ENCODE measurements around the gene ADGRE2. TPM values are rescaled to one million over a fixed set of nuclear protein-coding genes. Genes with fewer than 3 reads are reported as not detected.
A peak's percentile ranks its signal among the peaks of the same experiment; 100 is the strongest.
"Not testable (repeated sequence)": the region's sequence is repeated elsewhere in the genome, so short reads cannot be mapped to it uniquely, and the experiment has no call there.

ADGRE2 gene
- total RNA-seq, 1 donor from 2014 or later, result 0.21 TPM

DNA sequence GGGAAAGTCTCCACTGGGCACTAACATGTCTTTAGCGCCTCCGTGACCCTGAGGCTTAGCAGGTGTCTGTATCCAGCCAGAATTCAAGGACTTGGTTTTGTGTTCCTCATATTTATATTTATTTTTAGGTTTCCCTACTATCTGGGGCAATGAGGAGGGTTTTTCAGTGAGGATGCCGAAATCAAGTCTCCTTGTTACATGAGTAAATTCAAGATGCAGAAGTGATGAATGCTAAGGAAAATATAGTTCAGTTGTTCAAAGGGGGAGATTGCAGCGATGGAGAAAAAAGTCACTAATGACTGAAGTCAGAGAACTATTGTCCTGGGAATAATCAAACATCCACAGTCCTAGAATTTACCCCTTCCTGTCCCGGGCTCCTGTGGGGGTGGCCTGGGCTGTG lies 791 bp upstream of the ADGRE2 start:
- no peak overlapping the region for H3K4me3 ChIP-seq
- H3K9me3 ChIP-seq, result no peaks in the 10 kb centered on the region
- intact Hi-C loops (cut with DNase I), result no loop called here
- no peaks in the 10 kb centered on the region for H3K27me3 ChIP-seq
- H3K27ac ChIP-seq, result no peak overlapping the region
- no peak for TF ChIP-seq CTCF (IDR thresholded peaks at IDR 0.05)
- peak in 1 of 2 donors; percentile 46 for DNase-seq (ENCODE audit: low spot score in 2 of 2)
- H3K4me1 ChIP-seq, result no peaks in the 10 kb centered on the region
- H3K36me3 ChIP-seq, result no peaks in the 10 kb centered on the region

- H3K36me3 ChIP-seq; H3K9me3 ChIP-seq; H3K4me3 ChIP-seq; H3K27me3 ChIP-seq; intact Hi-C loops (cut with DNase I); H3K27ac ChIP-seq; DNase-seq (ENCODE audit: low spot score in 2 of 2); H3K4me1 ChIP-seq: not testable (repeated sequence)
These were observed 715 bp downstream of the ADGRE2 start for GRCh38 chr19:14777645-14778044.

GRCh38 chr19:14775869-14776586 lies 2.3 kb downstream of the ADGRE2 start:
- Histone ChIP-seq H3K4me3 (peak overlapping the region in 1 of 2 donors; percentile 18), H3K4me1 (no peaks in the 10 kb centered on the region), H3K27me3 (no peaks in the 10 kb centered on the region), H3K27ac (no peak overlapping the region), H3K9me3 (no peaks in the 10 kb centered on the region), H3K36me3 (no peaks in the 10 kb centered on the region)
- no peak for DNase-seq (ENCODE audit: low spot score in 2 of 2)
- intact Hi-C loops (cut with DNase I), result no loop called here
- no peak for TF ChIP-seq CTCF (IDR thresholded peaks at IDR 0.05)

DNA sequence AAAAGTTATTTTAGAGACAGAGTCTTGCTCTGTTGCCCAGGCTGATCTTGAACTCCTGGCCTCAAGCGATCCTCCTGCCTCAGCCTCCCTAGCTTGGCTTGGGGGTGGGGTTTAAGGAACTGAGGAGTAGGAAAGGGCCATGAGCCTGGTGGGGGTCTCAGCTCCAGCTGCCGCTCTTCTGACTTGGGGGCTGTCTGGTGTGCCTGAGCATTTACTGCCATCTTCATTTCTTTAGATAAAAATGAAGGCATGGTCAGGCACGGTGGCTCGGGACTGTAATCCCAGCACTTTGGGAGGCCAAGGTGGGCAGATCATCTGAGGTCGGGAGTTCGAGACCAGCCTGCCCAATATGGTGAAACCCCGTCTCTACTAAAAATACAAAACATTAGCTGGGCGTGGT lies 3.0 kb downstream of the ADGRE2 start:
- H3K4me3 ChIP-seq, result peak overlapping the region in 1 of 2 donors; percentile 18
- H3K9me3 ChIP-seq; H3K36me3 ChIP-seq; DNase-seq (ENCODE audit: low spot score in 2 of 2); intact Hi-C loops (cut with DNase I); H3K27ac ChIP-seq; H3K4me1 ChIP-seq; H3K27me3 ChIP-seq: not testable (repeated sequence)

DNA sequence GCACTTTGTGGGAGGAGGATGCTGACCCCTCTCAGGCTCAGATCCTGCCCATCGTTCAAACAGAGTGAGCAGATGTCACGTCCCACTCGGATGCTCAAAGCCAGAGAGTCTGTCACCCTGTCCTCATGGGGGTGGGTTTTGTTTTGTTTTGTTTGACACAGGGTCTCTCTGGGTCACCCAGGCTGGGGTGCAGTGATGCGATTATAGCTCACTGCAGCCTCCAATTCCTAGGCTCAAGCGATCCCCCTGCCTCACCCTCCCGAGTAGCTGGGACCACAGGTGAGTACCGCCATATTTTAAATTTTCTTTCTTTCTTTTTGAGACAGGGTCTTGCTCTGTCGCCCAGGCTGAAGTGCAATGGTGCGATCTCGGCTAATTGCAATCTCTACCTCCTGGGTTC lies 4.0 kb downstream of the ADGRE2 start:
- intact Hi-C loops (cut with DNase I), result no loop called here

DNA sequence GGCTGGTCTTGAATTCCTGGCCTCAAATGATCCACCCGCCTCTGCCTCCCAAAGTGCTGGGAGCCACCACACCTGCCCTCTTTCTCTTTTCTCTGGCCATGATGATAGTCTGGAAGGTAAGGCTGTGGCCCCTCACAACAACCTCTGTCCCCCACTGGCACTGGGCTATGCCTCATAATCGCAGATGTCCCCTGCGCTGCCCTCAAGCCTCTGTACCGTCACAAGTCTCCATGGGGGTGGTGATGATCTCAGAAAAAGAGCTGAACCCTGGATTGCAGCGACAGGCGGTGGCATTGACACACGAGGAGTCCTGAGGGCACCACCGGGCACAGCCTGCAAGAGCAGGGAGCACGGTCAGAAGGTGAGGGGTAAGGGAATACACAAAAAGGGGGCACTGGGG lies 4.6 kb downstream of the ADGRE2 start:
- H3K27me3 ChIP-seq; H3K4me1 ChIP-seq; H3K9me3 ChIP-seq; H3K4me3 ChIP-seq; intact Hi-C loops (cut with DNase I); DNase-seq (ENCODE audit: low spot score in 2 of 2); H3K27ac ChIP-seq; H3K36me3 ChIP-seq: not testable (repeated sequence)

More for the DNA sequence above, 4.0 kb downstream of the ADGRE2 start:
- no peaks in the 10 kb centered on the region for H3K9me3 ChIP-seq
- no peaks in the 10 kb centered on the region for H3K36me3 ChIP-seq
- no peaks in the 10 kb centered on the region for H3K4me1 ChIP-seq
- no peak for TF ChIP-seq CTCF (IDR thresholded peaks at IDR 0.05)
- no peak for DNase-seq (ENCODE audit: low spot score in 2 of 2)
- no peaks in the 10 kb centered on the region for H3K27me3 ChIP-seq
- H3K4me3 ChIP-seq, result no peak overlapping the region
- H3K27ac ChIP-seq, result no peak overlapping the region

DNA sequence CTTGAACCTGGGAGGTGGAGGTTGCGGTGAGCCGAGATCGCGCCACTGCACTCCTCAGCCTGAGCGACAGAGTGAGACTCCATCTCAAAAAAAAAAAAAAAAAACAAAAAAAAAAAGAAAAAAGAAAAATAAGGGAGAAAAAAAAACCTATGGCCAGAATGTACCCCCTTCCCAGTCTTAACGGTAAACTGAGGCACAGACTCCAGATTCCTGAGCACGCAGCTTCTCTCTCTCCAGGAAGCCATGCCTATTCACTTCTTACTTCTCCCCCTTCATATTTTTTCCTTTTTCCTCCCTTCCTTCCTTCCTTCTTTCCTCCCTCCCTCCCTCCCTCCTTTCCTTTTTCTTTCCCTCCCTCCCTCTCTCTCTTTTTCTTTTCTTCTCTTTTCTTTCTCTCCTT lies 5.4 kb downstream of the ADGRE2 start:
- H3K9me3 ChIP-seq, result no peaks in the 10 kb centered on the region
- no peak for TF ChIP-seq CTCF (IDR thresholded peaks at IDR 0.05)
- no peak for DNase-seq (ENCODE audit: low spot score in 2 of 2)
- H3K4me1 ChIP-seq, result no peaks in the 10 kb centered on the region
- no peaks in the 10 kb centered on the region for H3K36me3 ChIP-seq
- intact Hi-C loops (cut with DNase I), result no loop called here
- H3K27ac ChIP-seq, result no peak overlapping the region
- no peaks in the 10 kb centered on the region for H3K27me3 ChIP-seq
- no peak overlapping the region for H3K4me3 ChIP-seq

Data from ascending aorta (tissue), 2 donors.